HepG2 (cell line): ENCODE measurements around the gene GJC1. TPM values are rescaled to one million over a fixed set of nuclear protein-coding genes. Genes with fewer than 3 reads are reported as not detected.

ENCODE experiments used
- ATAC-seq: fragments of 200-7000 bp; cut with Tn5 transposase; 3 replicates; pipeline ENCODE4 v1.9.1; 2020; ENCODE audit warnings: mild to moderate bottlenecking, moderate library complexity
- BruUV-seq: library from RNA; stranded (reverse); fragments of 400-500 nt; replicated peaks from 2 replicates; lab custom pipeline; 2021; lab: Mats Ljungman, UMichigan
- CTCF ChIA-PET: fragments of 300-600 bp; formaldehyde crosslinking; extraction: SDS; loops from one replicate; lab custom pipeline; 2021; ENCODE audit warnings: low total read pairs, inconsistent platforms, low intra/inter-chr PET ratio; lab: Yijun Ruan, JAX
- POLR2A ChIA-PET: fragments of 350-600 bp; sonication (Branson Sonifier 250); formaldehyde crosslinking; loops from one replicate; lab custom pipeline; 2020; ENCODE audit warnings: antibody characterized with exemption, inconsistent platforms; lab: Yijun Ruan, JAX
- DNase-seq: peaks from one replicate; pipeline ENCODE4 v3.0.0-alpha.2; 2015; ENCODE audit warnings: low spot score
- FAIRE-seq: peaks from 3 replicates; lab custom pipeline; 2011; peaks lifted over from hg19 to GRCh38; lab: Jason Lieb, UNC
- H2AFZ ChIP-seq: one replicate; pipeline ENCODE4 v1.6.1; 2011; ENCODE audit warnings: low read length, inconsistent platforms
- H3K27ac ChIP-seq: fragments of 300-600 bp; 3 replicates; pipeline ENCODE4 v1.8.0; 2011; ENCODE audit warnings: mixed run types, mild to moderate bottlenecking, mixed read lengths, low read length, inconsistent platforms; ENCODE audit not compliant: insufficient read depth; ENCODE audit errors: extremely low read length
- H3K27me3 ChIP-seq, 2 experiments: fragments of 200-600 bp in 1 of 2; 2 replicates in 1 of 2; 3 replicates in 1 of 2; pipeline versions ENCODE4 v1.6.0 to v1.8.0; 2011; ENCODE audit warnings: low read length in 2 of 2, mild to moderate bottlenecking in 2 of 2, moderate library complexity in 2 of 2, inconsistent platforms in 1 of 2; ENCODE audit not compliant: insufficient read depth in 2 of 2, control insufficient read depth in 1 of 2
- H3K36me3 ChIP-seq, 2 experiments: fragments of 200-600 bp in 1 of 2; replicated peaks in 1 of 2; 2 replicates in 1 of 2; 3 replicates in 1 of 2; pipeline versions ENCODE4 v1.5.1 to v1.8.0; 2011; ENCODE audit warnings: low read length in 2 of 2, inconsistent platforms in 1 of 2; ENCODE audit not compliant: insufficient read depth in 2 of 2, control insufficient read depth in 1 of 2
- H3K4me1 ChIP-seq: 2 replicates; pipeline ENCODE4 v1.5.1; 2012; ENCODE audit warnings: low read length, inconsistent platforms; ENCODE audit not compliant: insufficient read depth
- H3K4me2 ChIP-seq: 2 replicates; pipeline ENCODE4 v1.6.0; 2011; ENCODE audit warnings: low read depth, low read length, inconsistent platforms
- H3K4me3 ChIP-seq, 3 experiments: fragments of 200-600 bp in 1 of 3; sonication (generic), shearing (Covaris generic) in 1 of 3; replicated peaks in 1 of 3; 2 replicates each; pipeline ENCODE4 v1.5.1; 2011 to 2016; ENCODE audit warnings: low read length in 3 of 3, inconsistent platforms in 2 of 3, low read depth in 2 of 3, mild to moderate bottlenecking in 2 of 3, control low read depth in 1 of 3, mixed read lengths in 1 of 3; ENCODE audit not compliant: insufficient read depth in 1 of 3
- H3K79me2 ChIP-seq: one replicate; pipeline ENCODE4 v1.6.1; 2011; ENCODE audit warnings: low read length, inconsistent platforms; ENCODE audit not compliant: insufficient read depth
- H3K9ac ChIP-seq: 2 replicates; pipeline ENCODE4 v1.6.0; 2011; ENCODE audit warnings: mild to moderate bottlenecking, low read depth, low read length, inconsistent platforms; ENCODE audit not compliant: insufficient read depth
- H3K9me3 ChIP-seq: 2 replicates; pipeline ENCODE4 v1.5.1; 2012; ENCODE audit warnings: mild to moderate bottlenecking, low read length
- H4K20me1 ChIP-seq: 2 replicates; pipeline ENCODE4 v1.6.0; 2011; ENCODE audit warnings: inconsistent platforms, mild to moderate bottlenecking, low read length, moderate library complexity; ENCODE audit not compliant: insufficient read depth
- ETS1 ChIP-seq: sonication (generic); formaldehyde crosslinking; IDR thresholded peaks from 2 replicates; pipeline ENCODE4 v1.4.0; 2020; ENCODE audit warnings: missing genetic modification reagents
- FOXP1 ChIP-seq, 2 experiments: fragments of 450-650 bp in 1 of 2; IDR thresholded peaks; 2 replicates each; pipeline ENCODE4 v1.6.1; 2017 to 2018; ENCODE audit warnings: antibody characterized with exemption in 1 of 2
- HIC2 ChIP-seq: sonication (generic); formaldehyde crosslinking; IDR thresholded peaks from 2 replicates; pipeline ENCODE4 v1.9.0; 2022; ENCODE audit warnings: low read depth, missing genetic modification reagents
- IKZF4 ChIP-seq: sonication (generic); formaldehyde crosslinking; IDR thresholded peaks from 2 replicates; pipeline ENCODE4 v1.5.1; 2020; ENCODE audit warnings: borderline replicate concordance, mild to moderate bottlenecking, low read depth, missing genetic modification reagents; ENCODE audit errors: not compliant biosample characterization
- KLF15 ChIP-seq: sonication (generic); formaldehyde crosslinking; IDR thresholded peaks from 2 replicates; pipeline ENCODE4 v1.8.1; 2023; ENCODE audit warnings: borderline replicate concordance, mild to moderate bottlenecking, inconsistent platforms, missing genetic modification reagents, mixed read lengths
- LCORL ChIP-seq, 2 experiments: fragments of 450-650 bp in 1 of 2; sonication (generic) in 1 of 2; formaldehyde crosslinking in 1 of 2; IDR thresholded peaks; 2 replicates each; pipeline versions ENCODE4 v1.5.0 to v1.6.1; 2017 to 2020; ENCODE audit warnings: antibody characterized with exemption in 1 of 2, missing genetic modification reagents in 1 of 2
- NR2F6 ChIP-seq, 2 experiments: IDR thresholded peaks; 2 replicates each; pipeline ENCODE4 v1.6.1; 2016; ENCODE audit warnings: antibody characterized with exemption in 1 of 2, mild to moderate bottlenecking in 1 of 2
- RXRA ChIP-seq: sonication (generic); formaldehyde crosslinking; IDR thresholded peaks from 2 replicates; pipeline ENCODE4 v1.5.1; 2020; ENCODE audit warnings: missing genetic modification reagents
- SKI ChIP-seq: fragments of 450-650 bp; IDR thresholded peaks from one replicate; pipeline ENCODE4 v1.6.1; 2018; ENCODE audit warnings: mild to moderate bottlenecking; ENCODE audit not compliant: partially characterized antibody
- SRF ChIP-seq: IDR thresholded peaks from 2 replicates; pipeline ENCODE4 v1.6.1; 2011; ENCODE audit warnings: mild to moderate bottlenecking, low read depth, low read length, moderate library complexity
- SRSF1 ChIP-seq: fragments of 200-400 bp; formaldehyde crosslinking; optimal IDR thresholded peaks from 2 replicates; pipeline ENCODE3; 2017; ENCODE audit warnings: mild to moderate bottlenecking, low read depth, low read length, moderate library complexity
- ZFP1 ChIP-seq: IDR thresholded peaks from 2 replicates; pipeline ENCODE4 v1.6.1; 2016
- ZFP90 ChIP-seq: sonication (generic); formaldehyde crosslinking; IDR thresholded peaks from 2 replicates; pipeline ENCODE4 v1.8.0; 2022; ENCODE audit warnings: missing genetic modification reagents, mild to moderate bottlenecking, inconsistent platforms, borderline replicate concordance
- ZNF333 ChIP-seq: sonication (generic); formaldehyde crosslinking; IDR thresholded peaks from 2 replicates; pipeline ENCODE4 v1.4.0; 2020; ENCODE audit warnings: mild to moderate bottlenecking, missing genetic modification reagents, borderline replicate concordance
- ZNF563 ChIP-seq: sonication (generic); formaldehyde crosslinking; IDR thresholded peaks from 2 replicates; pipeline ENCODE4 v1.8.0; 2022; ENCODE audit warnings: mild to moderate bottlenecking, moderate library complexity, missing genetic modification reagents
- ZNF644 ChIP-seq: IDR thresholded peaks from 2 replicates; pipeline ENCODE4 v1.6.1; 2016; ENCODE audit warnings: low read depth
- ZNF720 ChIP-seq: sonication (generic); formaldehyde crosslinking; IDR thresholded peaks from 2 replicates; pipeline ENCODE4 v1.4.0; 2020; ENCODE audit warnings: missing genetic modification reagents
- ZNF776 ChIP-seq: sonication (generic); formaldehyde crosslinking; IDR thresholded peaks from 2 replicates; pipeline ENCODE4 v1.4.0; 2020; ENCODE audit warnings: mild to moderate bottlenecking, missing genetic modification reagents
- ZNF800 ChIP-seq: sonication (generic); formaldehyde crosslinking; IDR thresholded peaks from 2 replicates; pipeline ENCODE4 v1.4.0; 2020; ENCODE audit warnings: missing genetic modification reagents
- WGBS: methylation state at CpG from one replicate; pipeline ENCODE4 v1.1.6; 2017; ENCODE audit warnings: low lambda C conversion rate; 5-methylcytosine and 5-hydroxymethylcytosine counted together
- in situ Hi-C: cut with HindIII; loops from 2 replicates; pipeline ENCODE4 v1.10.0; 2017; ENCODE audit warnings: low pct_unique_long_range_greater_than_20kb; ENCODE audit not compliant: extremely low pct_ligation_motif_present
- intact Hi-C: fragments of 100-400 bp; cut with micrococcal nuclease; formaldehyde crosslinking; loops from one replicate; pipeline ENCODE4 v1.10.0; 2022; ENCODE audit not compliant: unreplicated experiment
- polyA plus RNA-seq, 8 experiments: library from polyadenylated mRNA; depleted of rRNA in 3 of 8; stranded (reverse) in 7 of 8; unstranded in 1 of 8; fragments of >200 nt; fragmentation: Illumina TruSeq in 4 of 8; extraction: Trizol in 4 of 8; gene quantifications; 2 replicates each; pipeline versions ENCODE4 v1.2.1 to v1.2.3, GENCODE V29; 2011 to 2016; ENCODE audit warnings: low read depth in 4 of 8, missing spikeins in 1 of 8, mixed read lengths in 1 of 8; ENCODE audit not compliant: insufficient read depth in 1 of 8
- total RNA-seq, 5 experiments: library from RNA; depleted of rRNA; stranded (reverse); fragments of >200 nt; fragmentation: Illumina TruSeq; extraction: Trizol; gene quantifications; 2 replicates each; pipeline ENCODE4 v1.2.3, GENCODE V29; 2016; ENCODE audit warnings: low read depth in 1 of 5

The GJC1 gene
- total and polyA plus RNA-seq, 2 of the 13 experiments (the other 11 are each of a cell fraction or from before 2014, with no cell fraction given) = 1.7 TPM

GRCh38 chr17:44827863-44828262, 2.2 kb downstream of the GJC1 start:
- intact Hi-C loops = no loop called here
- no peak overlapping the region for H3K27ac ChIP-seq
- H3K4me1 ChIP-seq = peaks cover 31% of the 10 kb centered on the region
- no peaks in the 10 kb centered on the region for H3K36me3 ChIP-seq
- FAIRE-seq (no peak), ATAC-seq (no peak), DNase-seq (no peak)
- no TSS peak for BruUV-seq
- H3K79me2 ChIP-seq = no peaks in the 10 kb centered on the region
- H3K27me3 ChIP-seq = peaks cover 3 to 36% of the 10 kb centered on the region in 2 experiments
- in situ Hi-C loops = loop anchor here (5.0 kb wide), 1 partner anchor 46 kb away; no protein-coding TSS in a partner anchor
- no peaks in the 10 kb centered on the region for H3K9me3 ChIP-seq
- WGBS = 63% methylated on average over 1 of the region's 1 CpG
- no peak overlapping the region for H3K9ac ChIP-seq
- CTCF ChIA-PET = no interaction called here
- H2AFZ ChIP-seq = no peak overlapping the region
- H3K4me2 ChIP-seq = no peak overlapping the region
- no peak overlapping the region for H3K4me3 ChIP-seq
- no peaks in the 10 kb centered on the region for H4K20me1 ChIP-seq
- POLR2A ChIA-PET = no interaction called here
- no peak for TF ChIP-seq ZNF563 (CRISPR knock-in tag)
- no peak for TF ChIP-seq ZFP1 (CRISPR knock-in tag)
- TF ChIP-seq ZNF800 (CRISPR knock-in tag) = no peak
- TF ChIP-seq ZNF720 (CRISPR knock-in tag) = no peak
- TF ChIP-seq KLF15 (CRISPR knock-in tag) = no peak
- no peak for TF ChIP-seq ETS1
- no peak for TF ChIP-seq SKI
- TF ChIP-seq FOXP1 (IDR thresholded peaks at IDR 0.05) = no peak
- TF ChIP-seq FOXP1 (CRISPR knock-in tag; IDR thresholded peaks at IDR 0.05) = no peak
- no peak for TF ChIP-seq NR2F6 (IDR thresholded peaks at IDR 0.05)
- TF ChIP-seq NR2F6 (CRISPR knock-in tag; IDR thresholded peaks at IDR 0.05) = no peak
- TF ChIP-seq SRF = no peak
- no peak for TF ChIP-seq IKZF4 (CRISPR knock-in tag)
- TF ChIP-seq SRSF1 = no peak
- no peak for TF ChIP-seq ZNF776
- no peak for TF ChIP-seq HIC2
- no peak for TF ChIP-seq ZNF333 (CRISPR knock-in tag)
- TF ChIP-seq RXRA (CRISPR knock-in tag) = no peak
- no peak for TF ChIP-seq ZNF644
- no peak for TF ChIP-seq ZFP90 (CRISPR knock-in tag)
- no peak for TF ChIP-seq LCORL (IDR thresholded peaks at IDR 0.05)
- no peak for TF ChIP-seq LCORL (CRISPR knock-in tag; IDR thresholded peaks at IDR 0.05)
